Cardiac septum (tissue), 1 donor: ENCODE data around the gene MRPL58. TPM values are rescaled to one million over a fixed set of nuclear protein-coding genes. Genes with fewer than 3 reads are reported as not detected.
"Not testable (repeated sequence)": the region's sequence is repeated elsewhere in the genome, so short reads cannot be mapped to it uniquely, and the experiment has no call there.

Experiments used
- DNase-seq: peaks from one replicate; pipeline ENCODE4 v3.0.0-alpha.2; 2020; ENCODE audit warnings: low spot score
- intact Hi-C: fragments of 100-400 bp; cut with DNase I; formaldehyde crosslinking; loops from one replicate; pipeline ENCODE4 v1.14.0; 2022
- total RNA-seq: library from RNA; stranded (reverse); fragmentation: NEBNext Ultra II Directional; extraction: Animal tissue kit (Norgen Biotek cat#: 25700); gene quantifications from one replicate; pipeline ENCODE4 v1.2.1, GENCODE V29; 2021
- donor health status: DM: no; HTN: no; CAD: no.

Gene MRPL58
- total RNA-seq, 1 donor from 2014 or later, result 39.3 TPM

- intact Hi-C loops, DNase-seq: not testable (repeated sequence)
These were observed 29.7 kb upstream of the MRPL58 start for GRCh38 chr17:74982663-74983313.

- intact Hi-C loops, result no loop called here
- DNase-seq, result no peak
These were observed 26.3 kb upstream of the MRPL58 start for GRCh38 chr17:74986206-74986576.

- intact Hi-C loops, result no loop called here
- DNase-seq, result peak; percentile 98
These were observed 25.0 kb upstream of the MRPL58 start, which contains the start of gene CDR2L for GRCh38 chr17:74987418-74987908. CDR2L (plus strand) TSS chr17:74987632; CDS start chr17:74988044, 412 bp downstream.

GRCh38 chr17:74987909-74988711 is 24.4 kb upstream of the MRPL58 start:
- peak; percentile 91 for DNase-seq

GRCh38 chr17:74990581-74991105 is 21.8 kb upstream of the MRPL58 start:
- intact Hi-C loops, result no loop called here
- no peak for DNase-seq

More at GRCh38 chr17:74987909-74988711, 24.4 kb upstream of the MRPL58 start:
- intact Hi-C loops, result loop anchor here (2.0 kb wide), 1 partner anchor 47 kb away; no protein-coding TSS in a partner anchor

- DNase-seq, result no peak
- intact Hi-C loops, result no loop called here
These were observed 20.2 kb upstream of the MRPL58 start for GRCh38 chr17:74992223-74992622.

GRCh38 chr17:74994440-74994839 is 18.0 kb upstream of the MRPL58 start:
- intact Hi-C loops, result no loop called here
- no peak for DNase-seq

GRCh38 chr17:74995847-74996246 is 16.6 kb upstream of the MRPL58 start:
- no peak for DNase-seq
- intact Hi-C loops, result no loop called here

GRCh38 chr17:74998783-74999182 is 13.7 kb upstream of the MRPL58 start:
- no peak for DNase-seq
- intact Hi-C loops, result no loop called here

- intact Hi-C loops, result no loop called here
- no peak for DNase-seq
These were observed 12.9 kb upstream of the MRPL58 start for GRCh38 chr17:74999523-74999922.

GRCh38 chr17:75001915-75002843 is 10.3 kb upstream of the MRPL58 start:
- intact Hi-C loops, result no loop called here
- DNase-seq, result no peak

- DNase-seq, result no peak
- intact Hi-C loops, result no loop called here
These were observed 9.2 kb upstream of the MRPL58 start for GRCh38 chr17:75003070-75003956.

GRCh38 chr17:75003957-75004355 is 8.5 kb upstream of the MRPL58 start:
- DNase-seq, result no peak
- intact Hi-C loops, result no loop called here

- no peak for DNase-seq
These were observed 8.1 kb upstream of the MRPL58 start for GRCh38 chr17:75004371-75004770.

GRCh38 chr17:75005291-75005690 is 7.2 kb upstream of the MRPL58 start:
- intact Hi-C loops, result no loop called here
- DNase-seq, result no peak

More at GRCh38 chr17:75004371-75004770, 8.1 kb upstream of the MRPL58 start:
- intact Hi-C loops, result no loop called here

- intact Hi-C loops, DNase-seq: not testable (repeated sequence)
These were observed 6.4 kb upstream of the MRPL58 start for GRCh38 chr17:75006084-75006483.

- intact Hi-C loops, result no loop called here
- no peak for DNase-seq
These were observed 5.8 kb upstream of the MRPL58 start for GRCh38 chr17:75006653-75007052.

GRCh38 chr17:75008373-75008772 is 4.1 kb upstream of the MRPL58 start:
- DNase-seq, result no peak
- intact Hi-C loops, result no loop called here
